ENCODE measurements around the gene HHIPL1. TPM values are rescaled to one million over a fixed set of nuclear protein-coding genes. Genes with fewer than 3 reads are reported as not detected.

The HHIPL1 gene
- total and polyA plus RNA-seq, 2 of the 8 experiments (the other 6 are each of a cell fraction or from before 2014, with no cell fraction given), result 1.5 to 2.6 TPM

DNA sequence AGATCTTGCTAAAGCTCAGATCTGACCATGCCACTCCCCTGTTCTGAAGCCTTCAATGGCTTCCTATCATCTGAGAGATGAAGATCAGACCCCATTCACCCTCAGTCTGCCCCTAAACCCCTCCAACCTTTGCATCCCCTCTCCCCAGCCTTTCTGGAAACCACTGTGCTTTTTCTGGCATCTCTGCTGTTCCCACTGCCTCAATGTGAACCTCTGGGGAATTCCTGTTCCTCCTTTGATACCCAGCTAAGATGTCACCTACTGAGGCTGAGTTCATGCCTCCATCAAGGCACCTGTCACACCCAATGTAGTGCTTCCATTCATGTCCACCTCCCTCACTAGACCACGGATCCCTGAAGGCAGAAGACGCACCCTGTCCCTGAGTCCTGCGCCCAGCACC lies 58.5 kb downstream of the HHIPL1 start (continued):
- TF ChIP-seq, protein P1, sequence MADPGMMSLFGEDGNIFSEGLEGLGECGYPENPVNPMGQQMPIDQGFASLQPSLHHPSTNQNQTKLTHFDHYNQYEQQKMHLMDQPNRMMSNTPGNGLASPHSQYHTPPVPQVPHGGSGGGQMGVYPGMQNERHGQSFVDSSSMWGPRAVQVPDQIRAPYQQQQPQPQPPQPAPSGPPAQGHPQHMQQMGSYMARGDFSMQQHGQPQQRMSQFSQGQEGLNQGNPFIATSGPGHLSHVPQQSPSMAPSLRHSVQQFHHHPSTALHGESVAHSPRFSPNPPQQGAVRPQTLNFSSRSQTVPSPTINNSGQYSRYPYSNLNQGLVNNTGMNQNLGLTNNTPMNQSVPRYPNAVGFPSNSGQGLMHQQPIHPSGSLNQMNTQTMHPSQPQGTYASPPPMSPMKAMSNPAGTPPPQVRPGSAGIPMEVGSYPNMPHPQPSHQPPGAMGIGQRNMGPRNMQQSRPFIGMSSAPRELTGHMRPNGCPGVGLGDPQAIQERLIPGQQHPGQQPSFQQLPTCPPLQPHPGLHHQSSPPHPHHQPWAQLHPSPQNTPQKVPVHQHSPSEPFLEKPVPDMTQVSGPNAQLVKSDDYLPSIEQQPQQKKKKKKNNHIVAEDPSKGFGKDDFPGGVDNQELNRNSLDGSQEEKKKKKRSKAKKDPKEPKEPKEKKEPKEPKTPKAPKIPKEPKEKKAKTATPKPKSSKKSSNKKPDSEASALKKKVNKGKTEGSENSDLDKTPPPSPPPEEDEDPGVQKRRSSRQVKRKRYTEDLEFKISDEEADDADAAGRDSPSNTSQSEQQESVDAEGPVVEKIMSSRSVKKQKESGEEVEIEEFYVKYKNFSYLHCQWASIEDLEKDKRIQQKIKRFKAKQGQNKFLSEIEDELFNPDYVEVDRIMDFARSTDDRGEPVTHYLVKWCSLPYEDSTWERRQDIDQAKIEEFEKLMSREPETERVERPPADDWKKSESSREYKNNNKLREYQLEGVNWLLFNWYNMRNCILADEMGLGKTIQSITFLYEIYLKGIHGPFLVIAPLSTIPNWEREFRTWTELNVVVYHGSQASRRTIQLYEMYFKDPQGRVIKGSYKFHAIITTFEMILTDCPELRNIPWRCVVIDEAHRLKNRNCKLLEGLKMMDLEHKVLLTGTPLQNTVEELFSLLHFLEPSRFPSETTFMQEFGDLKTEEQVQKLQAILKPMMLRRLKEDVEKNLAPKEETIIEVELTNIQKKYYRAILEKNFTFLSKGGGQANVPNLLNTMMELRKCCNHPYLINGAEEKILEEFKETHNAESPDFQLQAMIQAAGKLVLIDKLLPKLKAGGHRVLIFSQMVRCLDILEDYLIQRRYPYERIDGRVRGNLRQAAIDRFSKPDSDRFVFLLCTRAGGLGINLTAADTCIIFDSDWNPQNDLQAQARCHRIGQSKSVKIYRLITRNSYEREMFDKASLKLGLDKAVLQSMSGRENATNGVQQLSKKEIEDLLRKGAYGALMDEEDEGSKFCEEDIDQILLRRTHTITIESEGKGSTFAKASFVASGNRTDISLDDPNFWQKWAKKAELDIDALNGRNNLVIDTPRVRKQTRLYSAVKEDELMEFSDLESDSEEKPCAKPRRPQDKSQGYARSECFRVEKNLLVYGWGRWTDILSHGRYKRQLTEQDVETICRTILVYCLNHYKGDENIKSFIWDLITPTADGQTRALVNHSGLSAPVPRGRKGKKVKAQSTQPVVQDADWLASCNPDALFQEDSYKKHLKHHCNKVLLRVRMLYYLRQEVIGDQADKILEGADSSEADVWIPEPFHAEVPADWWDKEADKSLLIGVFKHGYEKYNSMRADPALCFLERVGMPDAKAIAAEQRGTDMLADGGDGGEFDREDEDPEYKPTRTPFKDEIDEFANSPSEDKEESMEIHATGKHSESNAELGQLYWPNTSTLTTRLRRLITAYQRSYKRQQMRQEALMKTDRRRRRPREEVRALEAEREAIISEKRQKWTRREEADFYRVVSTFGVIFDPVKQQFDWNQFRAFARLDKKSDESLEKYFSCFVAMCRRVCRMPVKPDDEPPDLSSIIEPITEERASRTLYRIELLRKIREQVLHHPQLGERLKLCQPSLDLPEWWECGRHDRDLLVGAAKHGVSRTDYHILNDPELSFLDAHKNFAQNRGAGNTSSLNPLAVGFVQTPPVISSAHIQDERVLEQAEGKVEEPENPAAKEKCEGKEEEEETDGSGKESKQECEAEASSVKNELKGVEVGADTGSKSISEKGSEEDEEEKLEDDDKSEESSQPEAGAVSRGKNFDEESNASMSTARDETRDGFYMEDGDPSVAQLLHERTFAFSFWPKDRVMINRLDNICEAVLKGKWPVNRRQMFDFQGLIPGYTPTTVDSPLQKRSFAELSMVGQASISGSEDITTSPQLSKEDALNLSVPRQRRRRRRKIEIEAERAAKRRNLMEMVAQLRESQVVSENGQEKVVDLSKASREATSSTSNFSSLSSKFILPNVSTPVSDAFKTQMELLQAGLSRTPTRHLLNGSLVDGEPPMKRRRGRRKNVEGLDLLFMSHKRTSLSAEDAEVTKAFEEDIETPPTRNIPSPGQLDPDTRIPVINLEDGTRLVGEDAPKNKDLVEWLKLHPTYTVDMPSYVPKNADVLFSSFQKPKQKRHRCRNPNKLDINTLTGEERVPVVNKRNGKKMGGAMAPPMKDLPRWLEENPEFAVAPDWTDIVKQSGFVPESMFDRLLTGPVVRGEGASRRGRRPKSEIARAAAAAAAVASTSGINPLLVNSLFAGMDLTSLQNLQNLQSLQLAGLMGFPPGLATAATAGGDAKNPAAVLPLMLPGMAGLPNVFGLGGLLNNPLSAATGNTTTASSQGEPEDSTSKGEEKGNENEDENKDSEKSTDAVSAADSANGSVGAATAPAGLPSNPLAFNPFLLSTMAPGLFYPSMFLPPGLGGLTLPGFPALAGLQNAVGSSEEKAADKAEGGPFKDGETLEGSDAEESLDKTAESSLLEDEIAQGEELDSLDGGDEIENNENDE (IDR thresholded peaks at IDR 0.05; ENCODE audit: insufficient replicate concordance, low read length), result no peak
- TF ChIP-seq HDAC2 (IDR thresholded peaks at IDR 0.05; ENCODE audit: borderline replicate concordance in 1 of 2, low read depth in 2 of 2, low read length in 2 of 2) (no peak), KDM1A (IDR thresholded peaks at IDR 0.05; ENCODE audit: borderline replicate concordance, low read length) (no peak), SP2 (IDR thresholded peaks at IDR 0.05; ENCODE audit: low read length) (no peak), GABPA (IDR thresholded peaks at IDR 0.05; ENCODE audit: borderline replicate concordance, insufficient read depth, low read length) (no peak)

Data from H1 (cell line).